GM23338 (cell line): ENCODE results near the gene MCC. TPM values are rescaled to one million over a fixed set of nuclear protein-coding genes. Genes with fewer than 3 reads are reported as not detected.
A peak's percentile ranks its signal among the peaks of the same experiment; 100 is the strongest.

Source experiments
- ATAC-seq: fragments of 200-7000 bp; cut with Tn5 transposase; 3 replicates; pipeline ENCODE4 v1.9.1; 2020
- DNase-seq: peaks from one replicate; pipeline ENCODE4 v3.0.0-alpha.2; 2015; ENCODE audit warnings: low spot score
- H2AFZ ChIP-seq: fragments of 200-600 bp; sonication (generic); 2 replicates; pipeline ENCODE4 v1.8.0; 2016; ENCODE audit warnings: antibody characterized with exemption, mild to moderate bottlenecking, moderate library complexity
- H3F3A ChIP-seq: fragments of 200-600 bp; sonication (generic); replicated peaks from 2 replicates; pipeline ENCODE4 v1.8.0; 2017; ENCODE audit warnings: antibody characterized with exemption, mixed run types, low read depth
- H3K27ac ChIP-seq: fragments of 200-600 bp; sonication (generic); 2 replicates; pipeline ENCODE4 v1.6.1; 2016; ENCODE audit warnings: low read depth
- H3K27me3 ChIP-seq: fragments of 200-600 bp; sonication (generic); 2 replicates; pipeline ENCODE4 v1.8.0; 2016; ENCODE audit warnings: mild to moderate bottlenecking, mixed run types, moderate library complexity; ENCODE audit not compliant: insufficient read depth
- H3K36me3 ChIP-seq: fragments of 200-600 bp; sonication (generic); 2 replicates; pipeline ENCODE4 v1.8.0; 2016; ENCODE audit warnings: mild to moderate bottlenecking; ENCODE audit not compliant: insufficient read depth
- H3K4me1 ChIP-seq: fragments of 200-600 bp; sonication (generic); 2 replicates; pipeline ENCODE4 v1.8.0; 2016; ENCODE audit warnings: mild to moderate bottlenecking, moderate library complexity; ENCODE audit not compliant: insufficient read depth
- H3K4me2 ChIP-seq: fragments of 200-600 bp; sonication (generic); 2 replicates; pipeline ENCODE4 v1.7.1; 2017; ENCODE audit warnings: mixed run types
- H3K4me3 ChIP-seq: fragments of 200-600 bp; sonication (generic); 2 replicates; pipeline ENCODE4 v1.6.1; 2016; ENCODE audit warnings: mixed run types
- H3K79me2 ChIP-seq: fragments of 200-600 bp; sonication (generic); replicated peaks from 2 replicates; pipeline ENCODE4 v1.8.0; 2017; ENCODE audit warnings: mild to moderate bottlenecking; ENCODE audit not compliant: insufficient read depth
- H3K9me2 ChIP-seq: fragments of 200-600 bp; sonication (generic); 2 replicates; pipeline ENCODE4 v1.8.0; 2017; ENCODE audit not compliant: insufficient read depth
- H4K20me1 ChIP-seq: fragments of 200-600 bp; sonication (generic); replicated peaks from 2 replicates; pipeline ENCODE4 v1.8.0; 2017; ENCODE audit warnings: mild to moderate bottlenecking; ENCODE audit not compliant: insufficient read depth
- H3K27ac Mint-ChIP-seq: 2 replicates; pipeline ENCODE4 v1.8.0; 2020; ENCODE audit warnings: inconsistent platforms, mild to moderate bottlenecking, moderate library complexity, mixed read lengths
- H3K27me3 Mint-ChIP-seq: 3 replicates; pipeline ENCODE4 v1.8.0; 2022; ENCODE audit warnings: low read depth, mild to moderate bottlenecking, moderate library complexity, mixed read lengths, inconsistent platforms; ENCODE audit not compliant: insufficient read depth, poor library complexity
- H3K36me3 Mint-ChIP-seq: 3 replicates; pipeline ENCODE4 v1.8.0; 2021; ENCODE audit warnings: low read depth, mild to moderate bottlenecking, inconsistent platforms, moderate library complexity, mixed read lengths
- H3K4me1 Mint-ChIP-seq: 3 replicates; pipeline ENCODE4 v1.8.0; 2020; ENCODE audit warnings: mild to moderate bottlenecking, inconsistent platforms, mixed read lengths
- H3K4me3 Mint-ChIP-seq: 3 replicates; pipeline ENCODE4 v1.8.0; 2021; ENCODE audit warnings: moderate library complexity, mild to moderate bottlenecking, inconsistent platforms, mixed read lengths
- H3K9me3 Mint-ChIP-seq: 3 replicates; pipeline ENCODE4 v1.8.0; 2020; ENCODE audit warnings: moderate library complexity, mild to moderate bottlenecking, inconsistent platforms, mixed read lengths
- CREB1 ChIP-seq: fragments of 250-450 bp; sonication (Bioruptor Pico); IDR thresholded peaks from 2 replicates; pipeline ENCODE4 v1.5.0; 2020; ENCODE audit warnings: low read depth, mild to moderate bottlenecking, moderate library complexity
- EZH2 ChIP-seq: fragments of 200-600 bp; sonication (generic); IDR thresholded peaks from one replicate; pipeline ENCODE4 v1.8.0; 2017; ENCODE audit warnings: antibody characterized with exemption, mild to moderate bottlenecking, low read depth; ENCODE audit not compliant: unreplicated experiment
- EZH2phosphoT487 ChIP-seq: fragments of 200-600 bp; sonication (generic); IDR thresholded peaks from one replicate; pipeline ENCODE4 v1.8.1; 2018; ENCODE audit warnings: antibody characterized with exemption; ENCODE audit not compliant: unreplicated experiment
- JUNB ChIP-seq: IDR thresholded peaks from one replicate; pipeline ENCODE4 v1.6.1; 2016; ENCODE audit warnings: antibody characterized with exemption; ENCODE audit not compliant: unreplicated experiment
- POLR2AphosphoS5 ChIP-seq: IDR thresholded peaks from 2 replicates; pipeline ENCODE4 v1.6.1; 2016; ENCODE audit warnings: antibody characterized with exemption, low read depth
- STAT1 ChIP-seq: IDR thresholded peaks from one replicate; pipeline ENCODE4 v1.6.1; 2016; ENCODE audit warnings: antibody characterized with exemption; ENCODE audit not compliant: unreplicated experiment
- ZNF114 ChIP-seq: fragments of 250-450 bp; sonication (Bioruptor Pico); IDR thresholded peaks from 2 replicates; pipeline ENCODE4 v1.5.0; 2020; ENCODE audit warnings: mild to moderate bottlenecking, moderate library complexity
- ZNF331 ChIP-seq: fragments of 250-450 bp; sonication (Bioruptor Pico); IDR thresholded peaks from 2 replicates; pipeline ENCODE4 v1.5.0; 2020; ENCODE audit warnings: low read depth, mild to moderate bottlenecking, moderate library complexity
- polyA plus RNA-seq: library from polyadenylated mRNA; unstranded; fragments of >200 nt; fragmentation: Nextera tagmentation; extraction: Ambion mirVana; gene quantifications from 2 replicates; pipeline ENCODE4 v1.2.1, GENCODE V29; 2016
- total RNA-seq: library from RNA; depleted of rRNA; stranded (reverse); fragments of >200 nt; shearing (Covaris generic); gene quantifications from 2 replicates; pipeline ENCODE4 v1.2.3, GENCODE V29; 2014
- TF ChIP-seq, protein P1 (sequence below): IDR thresholded peaks from 2 replicates; pipeline ENCODE4 v1.6.1; 2016; ENCODE audit warnings: antibody characterized with exemption
- TF ChIP-seq, protein P2 (sequence below), 2 experiments: fragments of 200-600 bp in 1 of 2; sonication (generic) in 1 of 2; conservative IDR thresholded peaks; 2 replicates each; pipeline versions ENCODE4 v1.5.1 to v1.6.1; 2016 to 2017; ENCODE audit warnings: antibody characterized with exemption in 2 of 2, low read depth in 2 of 2, mild to moderate bottlenecking in 2 of 2, moderate library complexity in 1 of 2

The MCC gene
- total and polyA plus RNA-seq, 2 experiments from 2014 or later, result 3.8 to 10.1 TPM

- no peak for TF ChIP-seq STAT1
- TF ChIP-seq POLR2AphosphoS5, result no peak
- no peak for TF ChIP-seq CREB1 (CRISPR knock-in tag)
- no peak for TF ChIP-seq ZNF331 (CRISPR knock-in tag)
Observed at GRCh38 chr5:113489299-113489698, 1.0 kb upstream of the MCC start (continued).

DNA sequence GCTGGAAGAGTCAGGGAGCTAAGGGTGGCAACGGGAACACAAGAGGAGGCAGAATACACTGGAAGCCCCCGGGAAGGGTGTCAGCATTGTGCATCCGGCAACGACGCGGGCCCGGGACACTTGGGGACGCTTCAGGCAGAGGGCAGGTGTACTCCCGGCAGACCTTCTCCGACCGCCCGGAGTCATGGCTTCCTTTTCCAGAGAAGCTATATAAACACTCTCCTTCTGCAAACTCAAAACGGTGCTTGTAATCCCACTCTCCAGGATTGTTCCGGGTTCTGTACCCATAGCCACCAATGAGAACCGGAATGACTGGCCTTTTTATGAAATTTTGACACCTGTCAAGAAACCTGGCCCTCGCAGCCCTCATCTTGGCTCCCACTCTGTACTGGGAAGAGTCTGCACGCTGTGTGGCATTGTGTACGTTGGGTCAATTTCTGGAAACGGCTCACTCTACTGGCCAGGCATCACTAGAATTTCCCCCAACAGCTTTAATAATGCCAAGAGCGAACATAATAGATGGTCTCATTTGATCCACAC, 462 bp upstream of the MCC start:
- no peak overlapping the region for H3K27ac ChIP-seq
- TF ChIP-seq, protein P1, sequence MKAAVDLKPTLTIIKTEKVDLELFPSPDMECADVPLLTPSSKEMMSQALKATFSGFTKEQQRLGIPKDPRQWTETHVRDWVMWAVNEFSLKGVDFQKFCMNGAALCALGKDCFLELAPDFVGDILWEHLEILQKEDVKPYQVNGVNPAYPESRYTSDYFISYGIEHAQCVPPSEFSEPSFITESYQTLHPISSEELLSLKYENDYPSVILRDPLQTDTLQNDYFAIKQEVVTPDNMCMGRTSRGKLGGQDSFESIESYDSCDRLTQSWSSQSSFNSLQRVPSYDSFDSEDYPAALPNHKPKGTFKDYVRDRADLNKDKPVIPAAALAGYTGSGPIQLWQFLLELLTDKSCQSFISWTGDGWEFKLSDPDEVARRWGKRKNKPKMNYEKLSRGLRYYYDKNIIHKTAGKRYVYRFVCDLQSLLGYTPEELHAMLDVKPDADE, result no peak
- TF ChIP-seq CREB1 (CRISPR knock-in tag), result no peak
- TF ChIP-seq, protein P2, sequence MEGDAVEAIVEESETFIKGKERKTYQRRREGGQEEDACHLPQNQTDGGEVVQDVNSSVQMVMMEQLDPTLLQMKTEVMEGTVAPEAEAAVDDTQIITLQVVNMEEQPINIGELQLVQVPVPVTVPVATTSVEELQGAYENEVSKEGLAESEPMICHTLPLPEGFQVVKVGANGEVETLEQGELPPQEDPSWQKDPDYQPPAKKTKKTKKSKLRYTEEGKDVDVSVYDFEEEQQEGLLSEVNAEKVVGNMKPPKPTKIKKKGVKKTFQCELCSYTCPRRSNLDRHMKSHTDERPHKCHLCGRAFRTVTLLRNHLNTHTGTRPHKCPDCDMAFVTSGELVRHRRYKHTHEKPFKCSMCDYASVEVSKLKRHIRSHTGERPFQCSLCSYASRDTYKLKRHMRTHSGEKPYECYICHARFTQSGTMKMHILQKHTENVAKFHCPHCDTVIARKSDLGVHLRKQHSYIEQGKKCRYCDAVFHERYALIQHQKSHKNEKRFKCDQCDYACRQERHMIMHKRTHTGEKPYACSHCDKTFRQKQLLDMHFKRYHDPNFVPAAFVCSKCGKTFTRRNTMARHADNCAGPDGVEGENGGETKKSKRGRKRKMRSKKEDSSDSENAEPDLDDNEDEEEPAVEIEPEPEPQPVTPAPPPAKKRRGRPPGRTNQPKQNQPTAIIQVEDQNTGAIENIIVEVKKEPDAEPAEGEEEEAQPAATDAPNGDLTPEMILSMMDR (conservative IDR thresholded peaks at IDR 0.05; ENCODE audit: low read depth in 2 of 2), result no peak
- TF ChIP-seq ZNF114 (CRISPR knock-in tag), result no peak
- TF ChIP-seq POLR2AphosphoS5, result no peak
- no peak for TF ChIP-seq EZH2phosphoT487
- TF ChIP-seq ZNF331 (CRISPR knock-in tag), result no peak
- TF ChIP-seq JUNB, result no peak
- TF ChIP-seq STAT1, result no peak
- no peak for TF ChIP-seq EZH2
- peak overlapping the region; percentile 87 for H3K4me3 Mint-ChIP-seq
- 0 out of 2 replicates have a peak, but pooled peaks cover 5% of the 10 kb centered on the region for H3K36me3 ChIP-seq
- H3K4me3 ChIP-seq, result peak overlapping the region; percentile 88
- H3F3A ChIP-seq, result peaks cover 4% of the 10 kb centered on the region; the same call in 1 of the 2 replicates
- H3K79me2 ChIP-seq, result no peaks in the 10 kb centered on the region
- peaks cover 30% of the 10 kb centered on the region for H3K27me3 ChIP-seq
- H3K27ac Mint-ChIP-seq, result no peak overlapping the region
- H4K20me1 ChIP-seq, result no peaks in the 10 kb centered on the region; the same call in 1 of the 2 replicates
- DNase-seq (no peak), ATAC-seq (peak; percentile 40; the same call in 2 of the 3 replicates)
- peaks cover 33% of the 10 kb centered on the region for H3K27me3 Mint-ChIP-seq
- peaks cover 5% of the 10 kb centered on the region for H3K4me1 Mint-ChIP-seq
- no peaks in the 10 kb centered on the region for H3K9me2 ChIP-seq
- peak overlapping the region; percentile 98 for H2AFZ ChIP-seq
- H3K9me3 Mint-ChIP-seq, result peaks cover 42% of the 10 kb centered on the region
- peaks cover 32% of the 10 kb centered on the region for H3K36me3 Mint-ChIP-seq
- H3K4me1 ChIP-seq, result peaks cover 11% of the 10 kb centered on the region
- peak overlapping the region; percentile 91 for H3K4me2 ChIP-seq

- Histone ChIP-seq H2AFZ (peak overlapping the region; percentile 98), H3K4me1 (peaks cover 11% of the 10 kb centered on the region), H3K4me3 (peak overlapping the region; percentile 88), H3K27ac (no peak overlapping the region), H3K27me3 (peaks cover 30% of the 10 kb centered on the region), H3K36me3 (0 out of 2 replicates have a peak, but pooled peaks cover 5% of the 10 kb centered on the region), H4K20me1 (no peaks in the 10 kb centered on the region; the same call in 1 of the 2 replicates), H3F3A (peaks cover 4% of the 10 kb centered on the region; the same call in 1 of the 2 replicates), H3K79me2 (no peaks in the 10 kb centered on the region), H3K4me2 (peak overlapping the region; percentile 91), H3K9me2 (no peaks in the 10 kb centered on the region)
- ATAC-seq, result peak; percentile 62
- DNase-seq, result peak; percentile 43
- no peak for TF ChIP-seq CREB1 (CRISPR knock-in tag)
- peak; percentile 27 for TF ChIP-seq EZH2
- peaks cover 33% of the 10 kb centered on the region for H3K27me3 Mint-ChIP-seq
- peaks cover 5% of the 10 kb centered on the region for H3K4me1 Mint-ChIP-seq
- peak overlapping the region; percentile 87 for H3K4me3 Mint-ChIP-seq
- H3K36me3 Mint-ChIP-seq, result peaks cover 32% of the 10 kb centered on the region
- H3K9me3 Mint-ChIP-seq, result peaks cover 42% of the 10 kb centered on the region
- H3K27ac Mint-ChIP-seq, result no peak overlapping the region
Observed at GRCh38 chr5:113487416-113487780, 855 bp downstream of the MCC start.
